GM19099 (cell line): ENCODE results near the gene SEMA5A.

Experiments used
- POLR2A ChIP-seq: IDR thresholded peaks from 3 replicates; pipeline ENCODE4 v1.6.1; 2011; ENCODE audit warnings: low read depth; ENCODE audit not compliant: insufficient read length; ENCODE audit errors: extremely low read depth

SEMA5A gene

DNA sequence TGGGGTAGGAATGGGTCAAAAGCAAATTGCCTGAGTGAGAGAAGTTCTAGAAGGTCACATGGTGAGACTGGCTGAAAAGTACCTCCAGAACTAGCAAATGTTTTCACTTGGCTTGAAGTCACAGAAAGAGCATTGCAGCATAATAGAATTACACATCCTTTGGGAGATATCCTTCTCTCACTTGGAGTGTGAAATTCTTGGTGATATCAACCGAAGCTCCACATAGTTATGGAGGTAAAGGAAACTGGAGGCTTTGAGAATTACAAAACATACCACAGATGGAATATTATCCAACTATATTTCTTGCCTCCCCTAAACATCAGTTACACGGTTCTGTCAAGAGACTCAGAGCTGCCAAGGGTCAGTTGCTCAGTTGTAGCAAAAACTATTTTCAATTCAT, 182.4 kb downstream of the SEMA5A start:
- no peak for TF ChIP-seq POLR2A

DNA sequence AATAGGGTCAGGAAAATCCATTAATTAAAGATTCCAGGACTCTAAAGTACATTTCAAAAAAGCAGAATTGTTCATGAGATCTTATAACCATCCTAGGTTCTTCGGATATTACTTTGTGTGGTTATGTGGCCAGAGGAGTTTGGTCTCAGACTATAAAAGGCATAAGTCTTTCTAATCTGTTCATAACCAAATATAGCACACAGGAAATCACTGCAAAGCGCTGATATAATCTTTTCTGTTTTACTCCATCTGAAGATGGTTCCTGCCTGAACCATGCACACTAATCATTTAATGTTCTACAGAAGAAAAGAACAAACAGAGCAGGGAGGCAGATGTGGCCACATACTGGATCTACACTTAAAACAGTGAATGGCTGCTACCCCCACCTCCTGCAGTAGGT, 182.8 kb downstream of the SEMA5A start:
- TF ChIP-seq POLR2A = no peak

- no peak for TF ChIP-seq POLR2A
Measured at GRCh38 chr5:9362600-9362999, 183.3 kb downstream of the SEMA5A start.

GRCh38 chr5:9361835-9362234, 184.0 kb downstream of the SEMA5A start:
- no peak for TF ChIP-seq POLR2A

GRCh38 chr5:9358961-9359685, 186.8 kb downstream of the SEMA5A start:
- no peak for TF ChIP-seq POLR2A

GRCh38 chr5:9356351-9356825, 189.5 kb downstream of the SEMA5A start:
- TF ChIP-seq POLR2A = no peak

- TF ChIP-seq POLR2A = no peak
Measured at GRCh38 chr5:9354336-9355081, 191.4 kb downstream of the SEMA5A start.

DNA sequence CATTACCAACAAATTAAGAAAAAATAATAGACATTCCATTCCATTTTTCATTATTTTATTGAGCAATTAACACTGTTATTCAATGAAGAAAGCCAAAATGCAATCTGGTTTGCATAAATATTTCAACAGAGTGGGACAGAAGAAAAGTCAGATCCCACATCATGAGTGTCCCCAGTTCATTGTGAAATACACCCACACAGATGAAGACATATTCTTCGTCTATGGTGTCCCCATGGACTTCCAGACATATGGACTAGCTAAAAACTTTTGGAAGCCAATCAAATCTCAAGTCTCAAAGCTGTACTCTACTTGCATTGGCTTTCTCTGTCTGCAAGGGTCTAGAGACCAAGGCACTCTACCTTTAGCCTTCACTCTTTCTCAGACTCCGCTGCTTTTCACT, 194.3 kb downstream of the SEMA5A start:
- no peak for TF ChIP-seq POLR2A

GRCh38 chr5:9350301-9350797, 195.5 kb downstream of the SEMA5A start:
- no peak for TF ChIP-seq POLR2A

GRCh38 chr5:9348401-9348996, 197.4 kb downstream of the SEMA5A start:
- TF ChIP-seq POLR2A = no peak

GRCh38 chr5:9347541-9348295, 198.2 kb downstream of the SEMA5A start:
- TF ChIP-seq POLR2A = no peak

DNA sequence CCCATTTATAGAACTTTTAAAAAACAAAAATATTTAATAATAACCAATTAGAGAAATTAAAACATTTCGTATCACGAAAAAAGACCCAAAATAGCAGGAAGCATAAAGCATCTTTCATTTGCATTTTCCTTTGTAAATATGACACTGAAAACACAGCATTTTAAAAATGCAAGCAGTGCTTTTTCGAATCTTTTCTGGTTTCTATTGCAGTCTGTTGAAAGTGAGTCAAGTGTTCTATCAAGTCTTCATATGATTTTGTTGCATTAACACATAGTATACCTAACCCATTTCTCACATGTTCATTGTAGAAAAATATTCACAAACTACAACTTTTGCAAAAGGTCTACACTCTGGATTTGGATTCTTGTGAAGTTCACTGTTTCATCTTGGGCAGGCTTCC, 198.8 kb downstream of the SEMA5A start:
- no peak for TF ChIP-seq POLR2A

GRCh38 chr5:9344751-9345240, 201.1 kb downstream of the SEMA5A start:
- TF ChIP-seq POLR2A = no peak

- no peak for TF ChIP-seq POLR2A
Measured at GRCh38 chr5:9343146-9343850, 202.6 kb downstream of the SEMA5A start.

DNA sequence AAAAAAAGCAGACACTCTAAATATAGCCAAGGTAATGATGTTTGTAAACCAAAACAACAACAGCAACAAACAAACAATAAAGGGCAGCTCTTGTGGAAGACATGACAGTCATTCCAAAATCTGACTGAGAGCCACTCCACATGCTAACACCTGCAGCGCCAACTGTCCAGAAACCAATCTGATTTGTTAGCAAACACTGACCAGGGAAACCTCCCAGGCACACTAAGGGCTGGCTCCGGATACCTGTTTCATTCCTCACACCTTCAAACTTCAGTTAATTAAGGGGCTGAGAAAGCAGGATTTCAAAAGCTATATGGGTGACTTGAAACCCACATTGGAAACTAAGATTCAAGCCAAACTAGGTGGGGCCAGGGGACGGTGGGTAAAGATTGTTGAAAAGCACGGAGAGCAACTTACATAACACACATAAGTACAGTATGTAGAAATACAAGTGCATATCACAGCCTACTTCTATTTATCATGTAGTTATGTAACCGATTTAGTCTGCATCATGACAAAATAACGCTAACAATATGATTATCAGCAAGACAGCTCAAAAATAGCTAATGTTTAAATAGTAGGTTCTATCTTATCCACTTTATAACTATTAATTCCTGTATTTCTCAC, 203.6 kb downstream of the SEMA5A start:
- TF ChIP-seq POLR2A = no peak
